ENCODE results near the gene LCP1. TPM values are rescaled to one million over a fixed set of nuclear protein-coding genes. Genes with fewer than 3 reads are reported as not detected.

The LCP1 gene
- polyA plus RNA-seq, 1 of the 3 experiments (the other 2 are of a cell fraction), result 0.03 TPM

- Histone ChIP-seq H3K9me3 (no peaks in the 10 kb centered on the region), H4K20me1 (ENCODE audit: insufficient read depth) (no peaks in the 10 kb centered on the region), H3K9ac (no peak overlapping the region), H3K4me1 (ENCODE audit: control insufficient read depth in 1 of 2, insufficient read depth in 2 of 2, low read depth in 1 of 2, low read length in 1 of 2) (no peaks in the 10 kb centered on the region), H3K36me3 (replicated peaks in 1 of 2; ENCODE audit: control insufficient read depth in 1 of 2, insufficient read depth in 2 of 2, low read length in 1 of 2) (no peaks in the 10 kb centered on the region), H2AFZ (ENCODE audit: low read depth) (0 out of 2 replicates have a peak overlapping the region, but pooled peaks have one; percentile 13), H3K4me2 (no peak overlapping the region), H3F3A (replicated peaks; ENCODE audit: insufficient read depth) (no peaks in the 10 kb centered on the region), H3K27ac (ENCODE audit: low read depth in 2 of 2, low read length in 1 of 2) (no peak overlapping the region), H3K4me3 (ENCODE audit: low read depth in 2 of 2, low read length in 1 of 2) (no peak overlapping the region), H3K79me2 (ENCODE audit: insufficient read depth) (no peaks in the 10 kb centered on the region), H3K27me3 (ENCODE audit: insufficient read depth) (no peaks in the 10 kb centered on the region), H3K9me2 (no peaks in the 10 kb centered on the region)
- no peak for DNase-seq
- POLR2A ChIA-PET, result no interaction called here
- CTCF ChIA-PET, result interaction anchor here (0.7 to 3.9 kb wide), 30 partner anchors 9 to 648 kb away, joined by 3 to 44 read pairs (median 4); no protein-coding TSS in a partner anchor
- TF ChIP-seq SIN3A (IDR thresholded peaks at IDR 0.05; ENCODE audit: borderline replicate concordance, low read depth, low read length) (no peak), USF2 (IDR thresholded peaks at IDR 0.05; ENCODE audit: borderline replicate concordance, low read depth, low read length) (no peak), ZBTB33 (IDR thresholded peaks at IDR 0.05; ENCODE audit: borderline replicate concordance, low read depth) (no peak), FOXM1 (IDR thresholded peaks at IDR 0.05; ENCODE audit: low read depth) (no peak), GATA2 (CRISPR knock-in tag; IDR thresholded peaks at IDR 0.05) (no peak), FOXJ3 (CRISPR knock-in tag; IDR thresholded peaks at IDR 0.05) (no peak), TEAD4 (IDR thresholded peaks at IDR 0.05; ENCODE audit: borderline replicate concordance, insufficient read depth) (no peak), RFX5 (IDR thresholded peaks at IDR 0.05; ENCODE audit: low read length) (no peak), FOSL2 (IDR thresholded peaks at IDR 0.05; ENCODE audit: borderline replicate concordance, low read depth) (no peak), RCOR1 (IDR thresholded peaks at IDR 0.05; ENCODE audit: low read length) (no peak), JUND (IDR thresholded peaks at IDR 0.05) (no peak), RAD21 (IDR thresholded peaks at IDR 0.05; ENCODE audit: low read length) (no peak), MXI1 (IDR thresholded peaks at IDR 0.05; ENCODE audit: low read depth, low read length) (no peak), CHD2 (IDR thresholded peaks at IDR 0.05; ENCODE audit: low read length, partially characterized antibody) (no peak)
- WGBS (ENCODE audit: low lambda C conversion rate), result 51% methylated on average over 4 of the region's 4 CpGs
Observed at GRCh38 chr13:46160065-46160464, 21.9 kb downstream of the LCP1 start.

GRCh38 chr13:46158983-46159382, 23.0 kb downstream of the LCP1 start:
- Histone ChIP-seq H3F3A (replicated peaks; ENCODE audit: insufficient read depth) (no peaks in the 10 kb centered on the region), H2AFZ (ENCODE audit: low read depth) (no peak overlapping the region), H3K27me3 (ENCODE audit: insufficient read depth) (no peaks in the 10 kb centered on the region), H3K4me2 (no peak overlapping the region), H3K4me1 (ENCODE audit: control insufficient read depth in 1 of 2, insufficient read depth in 2 of 2, low read depth in 1 of 2, low read length in 1 of 2) (no peaks in the 10 kb centered on the region), H3K9me3 (no peaks in the 10 kb centered on the region), H3K79me2 (ENCODE audit: insufficient read depth) (no peaks in the 10 kb centered on the region), H3K9me2 (no peaks in the 10 kb centered on the region), H3K27ac (ENCODE audit: low read depth in 2 of 2, low read length in 1 of 2) (no peak overlapping the region), H3K36me3 (replicated peaks in 1 of 2; ENCODE audit: control insufficient read depth in 1 of 2, insufficient read depth in 2 of 2, low read length in 1 of 2) (no peaks in the 10 kb centered on the region), H3K9ac (no peak overlapping the region), H4K20me1 (ENCODE audit: insufficient read depth) (no peaks in the 10 kb centered on the region), H3K4me3 (ENCODE audit: low read depth in 2 of 2, low read length in 1 of 2) (no peak overlapping the region)
- ChIA-PET POLR2A (no interaction called here), CTCF (interaction anchor here (1.4 to 3.9 kb wide), 7 partner anchors 9 to 535 kb away, joined by 4 to 44 read pairs (median 21); no protein-coding TSS in a partner anchor)
- 31% methylated on average over 2 of the region's 2 CpGs for WGBS (ENCODE audit: low lambda C conversion rate)
- TF ChIP-seq POLR2AphosphoS5 (IDR thresholded peaks at IDR 0.05; ENCODE audit: low read depth, low read length), result no peak
- no peak for TF ChIP-seq USF2 (IDR thresholded peaks at IDR 0.05; ENCODE audit: borderline replicate concordance, low read depth, low read length)
- TF ChIP-seq TAF1 (IDR thresholded peaks at IDR 0.05; ENCODE audit: borderline replicate concordance, low read depth, low read length), result no peak
- TF ChIP-seq ZBTB33 (IDR thresholded peaks at IDR 0.05; ENCODE audit: borderline replicate concordance, low read depth), result no peak
- TF ChIP-seq NRF1 (IDR thresholded peaks at IDR 0.05; ENCODE audit: low read depth, low read length), result no peak
- TF ChIP-seq ELF1 (IDR thresholded peaks at IDR 0.05), result no peak
- no peak for TF ChIP-seq EP300 (IDR thresholded peaks at IDR 0.05; ENCODE audit: borderline replicate concordance in 1 of 2, low read depth in 1 of 2, low read length in 1 of 2)
- DNase-seq, result no peak
